ENCODE results near the gene ABHD12.
"Not testable (repeated sequence)": the region's sequence is repeated elsewhere in the genome, so short reads cannot be mapped to it uniquely, and the experiment has no call there.

Gene ABHD12

DNA sequence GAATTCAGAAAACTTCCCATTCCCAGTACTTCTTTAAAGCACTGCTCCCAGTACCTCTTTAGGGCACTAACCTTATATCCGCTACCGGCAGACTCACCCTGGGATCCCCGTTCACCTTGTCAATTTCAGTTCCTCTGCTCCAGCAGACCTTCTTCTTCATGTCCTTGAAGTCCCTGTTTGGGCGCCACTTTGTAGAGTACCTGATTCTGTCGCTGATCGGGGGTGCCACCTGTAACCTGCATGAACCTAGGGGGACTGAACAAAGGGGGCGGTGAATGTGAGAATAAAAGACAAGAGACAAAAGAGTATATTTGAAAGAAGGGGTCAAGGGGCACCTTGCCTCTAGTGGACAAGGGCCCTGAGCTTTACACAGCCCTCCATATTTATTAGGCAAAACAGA lies 11.9 kb upstream of the ABHD12 start:
- WGBS, 2 experiments (ENCODE audit: insufficient coverage in 2 of 2) = 94 to 95% methylated on average over 4 to 6 of the region's 7 CpGs
- Histone ChIP-seq H3K27ac (ENCODE audit: low read depth, low read length, severe bottlenecking) (no peak overlapping the region), H3K36me3 (ENCODE audit: control insufficient read depth, insufficient read depth, low read length) (no peaks in the 10 kb centered on the region), H3K9me3 (ENCODE audit: control insufficient read depth, low read length) (peaks cover 30% of the 10 kb centered on the region), H3K4me3 (ENCODE audit: extremely low read depth, insufficient read depth, low read length, poor library complexity, severe bottlenecking) (no peak overlapping the region), H3K4me1 (ENCODE audit: control insufficient read depth, insufficient read depth, low read length, poor library complexity, severe bottlenecking) (peaks cover 7% of the 10 kb centered on the region)

DNA sequence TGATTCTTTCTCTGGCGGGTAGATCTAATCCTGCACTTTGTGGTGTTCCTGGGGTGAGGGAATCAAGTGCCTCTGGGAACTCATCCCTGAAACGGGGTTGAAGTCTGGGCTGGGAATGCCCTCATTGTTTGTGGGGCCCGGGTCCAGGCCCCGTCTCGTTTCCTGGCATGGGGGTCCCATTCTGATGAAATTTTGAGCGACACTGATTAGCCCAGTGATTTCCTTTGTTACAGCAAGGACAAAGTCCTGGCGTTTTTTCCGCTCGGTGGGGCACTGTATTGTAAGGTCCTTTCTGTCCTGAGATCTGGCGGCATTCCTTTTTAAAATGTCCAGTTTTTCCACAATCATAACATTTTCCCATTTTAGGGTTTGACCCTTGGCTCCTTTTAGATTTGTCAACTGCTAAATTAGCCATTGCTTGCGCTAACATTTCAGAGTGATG lies 9.7 kb upstream of the ABHD12 start:
- H3K9me3 ChIP-seq (ENCODE audit: control insufficient read depth, low read length) = peaks cover 30% of the 10 kb centered on the region
- not testable (repeated sequence) for H3K36me3 ChIP-seq (ENCODE audit: control insufficient read depth, insufficient read depth, low read length); H3K27ac ChIP-seq (ENCODE audit: low read depth, low read length, severe bottlenecking); H3K4me3 ChIP-seq (ENCODE audit: extremely low read depth, insufficient read depth, low read length, poor library complexity, severe bottlenecking)
- peaks cover 11% of the 10 kb centered on the region for H3K4me1 ChIP-seq (ENCODE audit: control insufficient read depth, insufficient read depth, low read length, poor library complexity, severe bottlenecking)
- 89 to 91% methylated on average over 10 to 11 of the region's 11 CpGs for WGBS, 2 experiments (ENCODE audit: insufficient coverage in 2 of 2)

DNA sequence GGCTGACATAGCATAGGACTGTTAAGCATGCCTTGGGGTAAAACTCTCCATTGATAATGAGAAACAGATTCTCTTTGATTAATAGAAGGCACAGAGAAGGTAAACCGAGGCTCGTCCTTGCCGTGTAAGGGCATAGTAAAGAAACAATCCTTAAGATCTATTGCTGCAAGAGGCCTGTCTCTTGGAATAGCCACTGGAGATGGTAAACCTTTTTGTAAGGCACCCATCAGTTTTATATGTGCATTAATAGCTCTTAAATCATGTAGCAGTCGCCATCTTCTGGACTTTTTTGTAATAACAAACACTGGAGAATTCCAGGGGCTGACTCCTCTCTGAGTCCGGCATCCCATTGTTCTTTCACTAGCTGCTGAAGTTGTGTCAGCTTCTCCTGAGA lies 8.4 kb upstream of the ABHD12 start:
- WGBS, 2 experiments (ENCODE audit: insufficient coverage in 2 of 2) = 63% methylated on average over 4 of the region's 5 CpGs; no CpG with 5 or more reads in 1 of the 2 experiments
- peaks cover 11% of the 10 kb centered on the region for H3K4me1 ChIP-seq (ENCODE audit: control insufficient read depth, insufficient read depth, low read length, poor library complexity, severe bottlenecking)
- no peak overlapping the region for H3K4me3 ChIP-seq (ENCODE audit: extremely low read depth, insufficient read depth, low read length, poor library complexity, severe bottlenecking)
- no peaks in the 10 kb centered on the region for H3K36me3 ChIP-seq (ENCODE audit: control insufficient read depth, insufficient read depth, low read length)
- peaks cover 27% of the 10 kb centered on the region for H3K9me3 ChIP-seq (ENCODE audit: control insufficient read depth, low read length)
- peak overlapping the region; percentile 76 for H3K27ac ChIP-seq (ENCODE audit: low read depth, low read length, severe bottlenecking)

DNA sequence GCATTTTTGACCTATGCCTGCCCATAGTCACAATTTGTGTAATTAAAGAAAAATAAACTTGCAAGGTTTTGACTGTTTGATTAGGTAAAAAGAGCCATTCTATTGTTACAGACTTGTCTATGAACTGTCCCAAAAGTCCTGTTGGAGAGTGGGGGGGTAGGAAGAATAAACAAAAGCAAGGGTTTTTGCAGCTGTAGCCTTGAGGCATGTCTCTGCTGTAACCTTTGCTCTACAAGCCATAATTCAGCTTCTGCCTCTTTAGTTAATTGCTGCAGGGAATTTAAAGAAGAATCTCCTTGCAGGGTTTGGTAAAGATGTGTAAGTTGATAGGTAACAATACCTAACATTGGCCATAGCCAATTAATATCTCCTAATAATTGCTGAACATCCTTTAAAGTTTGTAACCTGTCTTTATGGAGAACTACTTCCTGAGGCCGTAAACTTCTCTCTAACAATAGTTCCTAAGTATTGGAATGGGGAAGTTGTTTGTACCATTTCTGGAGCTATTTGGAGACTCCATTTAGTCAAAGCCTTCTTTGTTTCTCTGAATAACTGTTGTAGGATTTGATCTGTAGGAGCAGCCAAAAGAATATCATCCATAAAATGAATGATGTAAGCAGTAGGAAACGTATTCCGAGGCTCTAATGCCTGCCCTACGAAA lies 7.9 kb upstream of the ABHD12 start:
- WGBS, 2 experiments (ENCODE audit: insufficient coverage in 2 of 2) = 74 to 79% methylated on average over 3 of the region's 4 CpGs
- peak overlapping the region; percentile 76 for H3K27ac ChIP-seq (ENCODE audit: low read depth, low read length, severe bottlenecking)
- no peaks in the 10 kb centered on the region for H3K36me3 ChIP-seq (ENCODE audit: control insufficient read depth, insufficient read depth, low read length)
- H3K4me3 ChIP-seq (ENCODE audit: extremely low read depth, insufficient read depth, low read length, poor library complexity, severe bottlenecking) = no peak overlapping the region
- H3K4me1 ChIP-seq (ENCODE audit: control insufficient read depth, insufficient read depth, low read length, poor library complexity, severe bottlenecking) = peaks cover 11% of the 10 kb centered on the region
- H3K9me3 ChIP-seq (ENCODE audit: control insufficient read depth, low read length) = peaks cover 22% of the 10 kb centered on the region

DNA sequence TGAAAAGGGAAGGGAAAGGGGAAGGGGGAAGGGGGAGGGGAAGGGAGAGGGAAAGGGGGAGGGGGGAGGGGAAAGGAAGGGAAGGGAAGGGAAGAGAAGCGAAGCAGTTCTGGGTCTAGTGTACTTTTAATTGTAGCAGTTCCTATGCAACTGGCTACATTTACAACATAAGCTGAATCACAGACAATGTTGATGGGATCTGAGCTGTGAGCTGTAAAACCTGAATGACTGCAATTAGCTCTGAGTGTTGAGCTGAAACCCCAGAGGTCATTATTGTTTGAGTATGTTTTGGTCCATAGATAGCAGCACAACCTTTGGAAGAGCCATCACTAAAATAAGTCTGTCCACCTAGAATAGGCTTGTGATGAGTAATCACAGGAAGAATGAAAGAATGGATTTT lies 7.2 kb upstream of the ABHD12 start:
- H3K4me1 ChIP-seq (ENCODE audit: control insufficient read depth, insufficient read depth, low read length, poor library complexity, severe bottlenecking) = peaks cover 11% of the 10 kb centered on the region
- H3K27ac ChIP-seq (ENCODE audit: low read depth, low read length, severe bottlenecking) = peak overlapping the region; percentile 76
- WGBS, 2 experiments (ENCODE audit: insufficient coverage in 2 of 2) = no CpG with 5 or more reads among the region's 1 CpG
- no peak overlapping the region for H3K4me3 ChIP-seq (ENCODE audit: extremely low read depth, insufficient read depth, low read length, poor library complexity, severe bottlenecking)
- H3K36me3 ChIP-seq (ENCODE audit: control insufficient read depth, insufficient read depth, low read length) = no peaks in the 10 kb centered on the region
- peaks cover 15% of the 10 kb centered on the region for H3K9me3 ChIP-seq (ENCODE audit: control insufficient read depth, low read length)

DNA sequence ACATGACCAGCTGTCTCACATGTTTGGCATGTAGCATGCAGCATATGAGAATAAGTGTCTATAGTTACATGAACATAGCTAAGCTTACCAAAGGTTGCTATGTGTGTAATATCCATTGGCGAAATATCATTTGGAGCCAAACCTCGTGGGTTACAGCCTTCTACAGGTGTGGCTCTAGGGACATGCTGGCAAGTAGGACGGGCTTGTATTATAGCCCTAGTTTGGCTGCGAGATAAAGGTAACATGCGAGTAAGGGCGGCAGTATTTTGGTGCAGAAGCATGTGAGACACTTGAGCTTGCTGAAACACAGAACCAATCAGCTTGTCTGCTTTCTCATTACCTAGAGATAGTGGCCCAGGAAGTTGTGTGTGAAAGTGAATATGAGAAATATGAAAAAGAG lies 6.5 kb upstream of the ABHD12 start:
- Histone ChIP-seq H3K36me3 (ENCODE audit: control insufficient read depth, insufficient read depth, low read length) (no peaks in the 10 kb centered on the region), H3K9me3 (ENCODE audit: control insufficient read depth, low read length) (peaks cover 8% of the 10 kb centered on the region), H3K4me3 (ENCODE audit: extremely low read depth, insufficient read depth, low read length, poor library complexity, severe bottlenecking) (no peak overlapping the region), H3K4me1 (ENCODE audit: control insufficient read depth, insufficient read depth, low read length, poor library complexity, severe bottlenecking) (peaks cover 11% of the 10 kb centered on the region), H3K27ac (ENCODE audit: low read depth, low read length, severe bottlenecking) (no peak overlapping the region)
- WGBS, 2 experiments (ENCODE audit: insufficient coverage in 2 of 2) = 91 to 97% methylated on average over 5 to 6 of the region's 6 CpGs

DNA sequence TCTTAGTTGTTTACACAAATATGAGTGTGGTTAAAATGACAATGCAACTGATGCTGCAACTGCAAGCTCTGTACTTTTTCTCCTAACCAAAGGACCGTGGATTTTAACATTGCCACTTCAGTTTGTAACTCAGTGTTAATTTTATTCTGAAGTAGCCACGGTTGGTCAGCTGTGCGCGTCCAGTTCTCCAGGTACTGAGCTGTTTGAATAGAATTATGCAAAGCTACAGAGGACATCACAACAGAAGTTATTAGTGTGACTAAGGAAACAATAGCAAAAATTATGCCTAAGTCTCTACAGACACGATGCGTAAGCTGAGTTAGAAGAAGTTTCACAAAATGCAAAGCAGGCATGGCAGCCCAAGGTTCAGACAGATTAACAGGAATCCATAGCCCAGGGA lies 4.4 kb upstream of the ABHD12 start:
- no peak overlapping the region for H3K4me3 ChIP-seq (ENCODE audit: extremely low read depth, insufficient read depth, low read length, poor library complexity, severe bottlenecking)
- no peaks in the 10 kb centered on the region for H3K36me3 ChIP-seq (ENCODE audit: control insufficient read depth, insufficient read depth, low read length)
- WGBS, 2 experiments (ENCODE audit: insufficient coverage in 2 of 2) = 97 to 100% methylated on average over 3 to 5 of the region's 6 CpGs
- H3K9me3 ChIP-seq (ENCODE audit: control insufficient read depth, low read length) = no peaks in the 10 kb centered on the region
- H3K27ac ChIP-seq (ENCODE audit: low read depth, low read length, severe bottlenecking) = no peak overlapping the region
- H3K4me1 ChIP-seq (ENCODE audit: control insufficient read depth, insufficient read depth, low read length, poor library complexity, severe bottlenecking) = peaks cover 11% of the 10 kb centered on the region

DNA sequence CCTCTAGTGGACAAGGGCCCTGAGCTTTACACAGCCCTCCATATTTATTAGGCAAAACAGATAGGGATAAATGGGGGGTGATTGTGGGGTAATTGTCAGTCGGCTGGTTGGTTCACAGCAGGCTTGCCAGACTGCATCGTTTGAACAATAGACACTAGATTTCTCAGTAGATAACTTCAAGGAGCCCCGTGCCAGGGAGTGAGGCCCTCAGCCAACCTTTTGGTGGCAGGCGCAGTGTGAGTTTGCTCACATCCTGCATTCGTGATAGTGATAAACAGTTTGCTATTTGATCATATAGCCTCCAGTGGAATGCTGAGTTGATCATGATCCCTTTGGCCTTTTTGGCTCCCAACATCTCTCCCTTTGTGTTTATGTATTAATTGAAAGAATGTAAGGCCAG lies 3.6 kb upstream of the ABHD12 start:
- H3K36me3 ChIP-seq (ENCODE audit: control insufficient read depth, insufficient read depth, low read length) = no peaks in the 10 kb centered on the region
- H3K27ac ChIP-seq (ENCODE audit: low read depth, low read length, severe bottlenecking) = no peak overlapping the region
- no peaks in the 10 kb centered on the region for H3K9me3 ChIP-seq (ENCODE audit: control insufficient read depth, low read length)
- H3K4me1 ChIP-seq (ENCODE audit: control insufficient read depth, insufficient read depth, low read length, poor library complexity, severe bottlenecking) = peaks cover 11% of the 10 kb centered on the region
- 69 to 78% methylated on average over 4 to 5 of the region's 5 CpGs for WGBS, 2 experiments (ENCODE audit: insufficient coverage in 2 of 2)
- no peak overlapping the region for H3K4me3 ChIP-seq (ENCODE audit: extremely low read depth, insufficient read depth, low read length, poor library complexity, severe bottlenecking)

DNA sequence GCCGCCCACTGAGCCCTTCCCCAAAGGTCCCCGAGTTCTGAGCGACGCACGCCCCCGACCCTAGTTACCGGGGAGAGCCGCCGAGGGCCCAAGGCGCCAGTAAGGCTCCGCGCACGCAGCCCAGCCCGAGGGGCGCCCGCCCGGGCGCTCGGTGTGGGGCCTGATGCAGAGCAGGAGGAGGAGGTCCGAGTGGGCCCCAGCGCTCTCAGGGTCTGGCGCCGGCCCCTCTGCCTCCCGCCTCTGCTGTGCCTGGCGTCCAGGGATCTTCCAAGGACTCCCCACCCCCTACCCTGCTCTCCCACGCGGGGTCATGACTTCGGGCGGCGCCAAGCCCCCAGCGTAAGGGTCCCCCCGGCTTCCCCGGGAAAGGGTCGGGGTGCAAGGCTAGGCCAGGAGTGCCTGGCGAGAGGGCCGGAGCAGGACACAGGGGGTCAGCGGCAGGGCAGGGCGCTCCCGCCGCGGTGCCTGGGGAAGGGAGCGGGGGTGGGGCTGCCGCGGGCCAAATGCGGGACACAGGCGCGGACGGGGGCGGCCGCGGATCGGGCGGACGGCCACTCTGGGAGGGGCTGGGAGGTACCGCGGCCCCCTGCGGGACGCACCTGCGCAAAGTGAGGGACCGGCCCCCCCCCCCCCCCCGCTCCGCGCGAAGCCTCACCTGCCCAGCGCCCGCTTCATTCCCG lies 637 bp downstream of the ABHD12 start:
- Histone ChIP-seq H3K4me3 (ENCODE audit: extremely low read depth, insufficient read depth, low read length, poor library complexity, severe bottlenecking) (peak overlapping the region; percentile 88), H3K9me3 (ENCODE audit: control insufficient read depth, low read length) (no peaks in the 10 kb centered on the region), H3K27ac (ENCODE audit: low read depth, low read length, severe bottlenecking) (peak overlapping the region; percentile 79), H3K36me3 (ENCODE audit: control insufficient read depth, insufficient read depth, low read length) (peaks cover 20% of the 10 kb centered on the region), H3K4me1 (ENCODE audit: control insufficient read depth, insufficient read depth, low read length, poor library complexity, severe bottlenecking) (no peaks in the 10 kb centered on the region)
- 0% methylated on average over 46 to 49 of the region's 67 CpGs for WGBS, 2 experiments (ENCODE audit: insufficient coverage in 2 of 2)

DNA sequence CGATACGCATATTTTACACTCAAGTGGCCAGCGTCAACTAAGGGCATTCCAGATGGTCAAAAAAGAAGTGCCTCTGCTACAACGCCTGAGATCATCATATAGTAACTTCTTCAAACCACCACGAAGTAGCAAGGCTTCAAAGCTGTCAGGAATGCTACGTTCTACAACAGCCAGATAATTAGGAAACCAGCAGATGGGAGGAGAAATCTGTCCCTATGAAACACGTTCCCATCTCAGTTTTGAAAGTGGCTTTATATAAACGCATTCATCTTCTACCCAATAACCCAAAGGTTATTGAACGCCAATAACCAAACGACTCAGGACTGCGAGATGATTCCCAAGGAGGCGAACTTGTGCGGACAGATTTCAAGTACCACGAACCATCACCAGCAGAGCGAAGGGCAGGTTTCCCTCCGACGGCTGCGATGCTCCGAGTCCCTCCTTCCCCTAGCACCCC lies 1.2 kb downstream of the ABHD12 start:
- WGBS, 2 experiments (ENCODE audit: insufficient coverage in 2 of 2) = 0 to 12% methylated on average over 12 to 13 of the region's 19 CpGs

More for the DNA sequence above, 1.2 kb downstream of the ABHD12 start:
- Histone ChIP-seq H3K36me3 (ENCODE audit: control insufficient read depth, insufficient read depth, low read length) (peaks cover 20% of the 10 kb centered on the region), H3K27ac (ENCODE audit: low read depth, low read length, severe bottlenecking) (peak overlapping the region; percentile 79), H3K4me3 (ENCODE audit: extremely low read depth, insufficient read depth, low read length, poor library complexity, severe bottlenecking) (peak overlapping the region; percentile 88), H3K9me3 (ENCODE audit: control insufficient read depth, low read length) (no peaks in the 10 kb centered on the region), H3K4me1 (ENCODE audit: control insufficient read depth, insufficient read depth, low read length, poor library complexity, severe bottlenecking) (no peaks in the 10 kb centered on the region)

All from mesodermal cell (in vitro differentiated cells).